Heart left ventricle (tissue), 13 donors: ENCODE data around the gene CAPN9.

Source experiments
- POLR2A ChIP-seq, 2 donors: fragments of 450-650 bp; IDR thresholded peaks; one replicate each; pipeline ENCODE4 v1.6.1; 2017; ENCODE audit warnings: antibody characterized with exemption in 2 of 2, mild to moderate bottlenecking in 2 of 2, moderate library complexity in 2 of 2
- TF ChIP-seq, protein P1 (sequence below), 12 donors: fragments of 200-600 bp; sonication (generic) in 4 of 12; IDR thresholded peaks; one replicate each; pipeline versions ENCODE4 v1.5.0 to v1.8.0; 2018 to 2022; ENCODE audit warnings: antibody characterized with exemption in 12 of 12, mild to moderate bottlenecking in 5 of 12
- donor health status: ischemic (EF 13 %, LVEDD 7.1; RV severe dilation, severe dysfunction).
- donor health status: DM: no; HTN: yes; CAD: no.
- donor health status: DM: no; HTN: no; CAD: no.
- donor health status: ischemic (EF 25% LVEDD 6.9; RV normal size, moderate dysfunction).
- donor health status: ischemic (EF 25% LVEDD 5.7; RV mildly dilated, moderate dysfunction).
- donor health status: ischemic (EF 35%, LVEDD 5.7; RV mildly dilated, moderate dysfunction).
- donor health status: nonischemic (EF 11% LVEDD 7.7; RV severe dilation, severe dysfunction).
- donor health status: DM: yes; HTN: yes; CAD: no.
- donor health status: PGD.
- donor health status: ischemic (EF 29% LVEDD 5.4; RV normal size, mild dysfunction).
- donor health status: nonischemic (EF 23%, LVEDD 6.1; RV moderate dilation, normal function).

DNA sequence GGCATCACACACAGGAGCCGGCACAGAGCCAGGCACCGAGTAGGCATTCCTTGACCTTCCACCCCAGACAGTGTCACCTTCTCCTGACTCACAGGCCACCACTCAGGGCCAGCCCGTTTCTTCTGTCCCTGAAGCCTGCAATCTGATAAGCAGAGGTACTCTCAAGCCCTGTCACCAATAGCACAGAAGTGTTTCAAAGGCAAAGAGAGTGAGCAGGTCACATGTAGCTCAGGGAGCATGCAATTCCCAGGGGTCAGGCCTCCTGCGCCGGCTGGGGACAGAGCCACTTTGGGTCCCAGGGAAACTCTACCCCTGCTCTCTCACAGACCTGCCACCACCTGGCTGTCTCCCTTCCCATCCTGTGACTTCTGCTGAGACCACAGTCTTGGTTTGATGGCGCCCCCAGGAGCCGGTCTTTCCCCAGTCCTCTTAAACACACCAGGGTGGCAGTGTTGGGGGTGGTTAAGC lies 13.2 kb downstream of the CAPN9 start:
- TF ChIP-seq, protein P1, sequence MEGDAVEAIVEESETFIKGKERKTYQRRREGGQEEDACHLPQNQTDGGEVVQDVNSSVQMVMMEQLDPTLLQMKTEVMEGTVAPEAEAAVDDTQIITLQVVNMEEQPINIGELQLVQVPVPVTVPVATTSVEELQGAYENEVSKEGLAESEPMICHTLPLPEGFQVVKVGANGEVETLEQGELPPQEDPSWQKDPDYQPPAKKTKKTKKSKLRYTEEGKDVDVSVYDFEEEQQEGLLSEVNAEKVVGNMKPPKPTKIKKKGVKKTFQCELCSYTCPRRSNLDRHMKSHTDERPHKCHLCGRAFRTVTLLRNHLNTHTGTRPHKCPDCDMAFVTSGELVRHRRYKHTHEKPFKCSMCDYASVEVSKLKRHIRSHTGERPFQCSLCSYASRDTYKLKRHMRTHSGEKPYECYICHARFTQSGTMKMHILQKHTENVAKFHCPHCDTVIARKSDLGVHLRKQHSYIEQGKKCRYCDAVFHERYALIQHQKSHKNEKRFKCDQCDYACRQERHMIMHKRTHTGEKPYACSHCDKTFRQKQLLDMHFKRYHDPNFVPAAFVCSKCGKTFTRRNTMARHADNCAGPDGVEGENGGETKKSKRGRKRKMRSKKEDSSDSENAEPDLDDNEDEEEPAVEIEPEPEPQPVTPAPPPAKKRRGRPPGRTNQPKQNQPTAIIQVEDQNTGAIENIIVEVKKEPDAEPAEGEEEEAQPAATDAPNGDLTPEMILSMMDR (IDR thresholded peaks at IDR 0.05) = no peak
- no peak for TF ChIP-seq POLR2A (IDR thresholded peaks at IDR 0.05)
